Activated CD4-positive, alpha-beta T cell treated with anti-CD3 and anti-CD28 coated beads, Interleukin-2, amount 10 ng/mL, durations not matched to agents 24 days and 14 days (primary cell): ENCODE results near the gene DUSP15. TPM values are rescaled to one million over a fixed set of nuclear protein-coding genes. Genes with fewer than 3 reads are reported as not detected.
A peak's percentile ranks its signal among the peaks of the same experiment; 100 is the strongest.

ENCODE experiments used
- DNase-seq: peaks from one replicate; pipeline ENCODE4 v3.0.0; 2022
- H3K27ac Mint-ChIP-seq: one replicate; pipeline ENCODE4 v1.8.0; 2022; ENCODE audit warnings: mild to moderate bottlenecking, mixed read lengths
- H3K27me3 Mint-ChIP-seq: one replicate; pipeline ENCODE4 v1.8.0; 2022; ENCODE audit warnings: mixed read lengths
- H3K36me3 Mint-ChIP-seq: one replicate; pipeline ENCODE4 v1.8.0; 2022; ENCODE audit warnings: low read depth, mild to moderate bottlenecking, mixed read lengths
- H3K4me1 Mint-ChIP-seq: one replicate; pipeline ENCODE4 v1.8.0; 2021; ENCODE audit warnings: mixed read lengths
- H3K4me3 Mint-ChIP-seq: one replicate; pipeline ENCODE4 v1.8.0; 2022; ENCODE audit warnings: mild to moderate bottlenecking, moderate library complexity, mixed read lengths
- H3K9me3 Mint-ChIP-seq: one replicate; pipeline ENCODE4 v1.8.0; 2021; ENCODE audit warnings: mixed read lengths
- intact Hi-C: fragments of 100-400 bp; cut with micrococcal nuclease; formaldehyde crosslinking; loops from one replicate; pipeline ENCODE4 v1.15.1; 2023
- total RNA-seq: library from RNA; stranded (reverse); gene quantifications from 2 replicates; pipeline ENCODE4 v1.2.3, GENCODE V29; 2022

The DUSP15 gene
- total RNA-seq, 1 donor from 2014 or later: not detected

- Mint-ChIP-seq H3K4me3 (no peak overlapping the region), H3K27ac (no peak overlapping the region), H3K27me3 (peaks cover 76% of the 10 kb centered on the region), H3K4me1 (peaks cover 11% of the 10 kb centered on the region), H3K36me3 (peaks cover 2% of the 10 kb centered on the region), H3K9me3 (no peaks in the 10 kb centered on the region)
- DNase-seq: no peak
- intact Hi-C loops: no loop called here
Measured at GRCh38 chr20:31872406-31872805, 2.1 kb upstream of the DUSP15 start.

GRCh38 chr20:31871618-31871954 lies 1.3 kb upstream of the DUSP15 start:
- H3K27me3 Mint-ChIP-seq: peaks cover 71% of the 10 kb centered on the region
- peaks cover 2% of the 10 kb centered on the region for H3K36me3 Mint-ChIP-seq
- intact Hi-C loops: no loop called here
- no peak for DNase-seq
- peaks cover 11% of the 10 kb centered on the region for H3K4me1 Mint-ChIP-seq
- H3K27ac Mint-ChIP-seq: no peak overlapping the region
- no peaks in the 10 kb centered on the region for H3K9me3 Mint-ChIP-seq
- H3K4me3 Mint-ChIP-seq: no peak overlapping the region

GRCh38 chr20:31870726-31871617 lies 645 bp upstream of the DUSP15 start:
- DNase-seq: no peak
- Mint-ChIP-seq H3K4me1 (peaks cover 11% of the 10 kb centered on the region), H3K27ac (peak overlapping the region; percentile 15), H3K9me3 (no peaks in the 10 kb centered on the region), H3K27me3 (peaks cover 66% of the 10 kb centered on the region), H3K4me3 (peak overlapping the region; percentile 72), H3K36me3 (peaks cover 2% of the 10 kb centered on the region)
- intact Hi-C loops: no loop called here

GRCh38 chr20:31869673-31869941 lies 720 bp downstream of the DUSP15 start:
- Mint-ChIP-seq H3K4me3 (peak overlapping the region; percentile 82), H3K9me3 (no peaks in the 10 kb centered on the region), H3K36me3 (peaks cover 2% of the 10 kb centered on the region), H3K27ac (no peak overlapping the region), H3K27me3 (peaks cover 64% of the 10 kb centered on the region), H3K4me1 (peaks cover 11% of the 10 kb centered on the region)
- DNase-seq: no peak
- intact Hi-C loops: no loop called here

- H3K4me3 Mint-ChIP-seq: peak overlapping the region; percentile 82
- peaks cover 2% of the 10 kb centered on the region for H3K36me3 Mint-ChIP-seq
- intact Hi-C loops: no loop called here
- peaks cover 59% of the 10 kb centered on the region for H3K27me3 Mint-ChIP-seq
- H3K4me1 Mint-ChIP-seq: peaks cover 11% of the 10 kb centered on the region
- H3K27ac Mint-ChIP-seq: no peak overlapping the region
- H3K9me3 Mint-ChIP-seq: no peaks in the 10 kb centered on the region
- DNase-seq: no peak
Measured at GRCh38 chr20:31868853-31869672, 1.3 kb downstream of the DUSP15 start.

GRCh38 chr20:31866221-31866620 lies 4.1 kb downstream of the DUSP15 start:
- no peaks in the 10 kb centered on the region for H3K9me3 Mint-ChIP-seq
- peaks cover 15% of the 10 kb centered on the region for H3K4me1 Mint-ChIP-seq
- intact Hi-C loops: no loop called here
- H3K27me3 Mint-ChIP-seq: peaks cover 45% of the 10 kb centered on the region
- H3K27ac Mint-ChIP-seq: no peak overlapping the region
- no peak for DNase-seq
- no peak overlapping the region for H3K4me3 Mint-ChIP-seq
- H3K36me3 Mint-ChIP-seq: peaks cover 2% of the 10 kb centered on the region

- Mint-ChIP-seq H3K4me3 (no peak overlapping the region), H3K9me3 (no peaks in the 10 kb centered on the region), H3K27me3 (peaks cover 48% of the 10 kb centered on the region), H3K4me1 (peaks cover 9% of the 10 kb centered on the region), H3K36me3 (peaks cover under 1% of the 10 kb centered on the region), H3K27ac (no peak overlapping the region)
- no peak for DNase-seq
- intact Hi-C loops: no loop called here
Measured at GRCh38 chr20:31864521-31865400, 5.6 kb downstream of the DUSP15 start.

GRCh38 chr20:31863296-31864085 lies 6.8 kb downstream of the DUSP15 start:
- Mint-ChIP-seq H3K27me3 (peaks cover 42% of the 10 kb centered on the region), H3K27ac (peak overlapping the region; percentile 6), H3K36me3 (no peaks in the 10 kb centered on the region), H3K9me3 (no peaks in the 10 kb centered on the region), H3K4me3 (no peak overlapping the region), H3K4me1 (peaks cover 8% of the 10 kb centered on the region)
- no peak for DNase-seq
- intact Hi-C loops: no loop called here

- intact Hi-C loops: no loop called here
- no peak overlapping the region for H3K27ac Mint-ChIP-seq
- no peaks in the 10 kb centered on the region for H3K9me3 Mint-ChIP-seq
- peaks cover 11% of the 10 kb centered on the region for H3K4me1 Mint-ChIP-seq
- no peak overlapping the region for H3K4me3 Mint-ChIP-seq
- peaks cover 38% of the 10 kb centered on the region for H3K27me3 Mint-ChIP-seq
- DNase-seq: no peak
- no peaks in the 10 kb centered on the region for H3K36me3 Mint-ChIP-seq
Measured at GRCh38 chr20:31862506-31862905, 7.8 kb downstream of the DUSP15 start.

- Mint-ChIP-seq H3K27me3 (peaks cover 40% of the 10 kb centered on the region), H3K4me3 (peak overlapping the region; percentile 60), H3K27ac (no peak overlapping the region), H3K9me3 (no peaks in the 10 kb centered on the region), H3K36me3 (no peaks in the 10 kb centered on the region), H3K4me1 (peaks cover 11% of the 10 kb centered on the region)
- intact Hi-C loops: no loop called here
- no peak for DNase-seq
Measured at GRCh38 chr20:31862157-31862470, 8.2 kb downstream of the DUSP15 start.

GRCh38 chr20:31861385-31862156 lies 8.8 kb downstream of the DUSP15 start:
- Mint-ChIP-seq H3K4me3 (peak overlapping the region; percentile 60), H3K27me3 (peaks cover 40% of the 10 kb centered on the region), H3K9me3 (no peaks in the 10 kb centered on the region), H3K36me3 (no peaks in the 10 kb centered on the region), H3K27ac (no peak overlapping the region), H3K4me1 (peaks cover 11% of the 10 kb centered on the region)
- intact Hi-C loops: no loop called here
- peak; percentile 89 for DNase-seq

- intact Hi-C loops: no loop called here
- peaks cover 11% of the 10 kb centered on the region for H3K4me1 Mint-ChIP-seq
- H3K27ac Mint-ChIP-seq: no peak overlapping the region
- no peak for DNase-seq
- peak overlapping the region; percentile 19 for H3K4me3 Mint-ChIP-seq
- no peaks in the 10 kb centered on the region for H3K36me3 Mint-ChIP-seq
- H3K27me3 Mint-ChIP-seq: peaks cover 40% of the 10 kb centered on the region
- H3K9me3 Mint-ChIP-seq: no peaks in the 10 kb centered on the region
Measured at GRCh38 chr20:31861135-31861384, 9.3 kb downstream of the DUSP15 start.
